ENCODE measurements around the gene NAP1L4. TPM values are rescaled to one million over a fixed set of nuclear protein-coding genes. Genes with fewer than 3 reads are reported as not detected.

Gene NAP1L4
- total and polyA plus RNA-seq, 4 donors = 56.3 to 191 (median 77.3) TPM

- TF ChIP-seq CTCF (IDR thresholded peaks at IDR 0.05; ENCODE audit: control extremely low read depth, extremely low read depth) = no peak
- no peak overlapping the region for H3K4me3 ChIP-seq
- H3K27me3 ChIP-seq (ENCODE audit: control insufficient read depth in 3 of 3, insufficient read depth in 3 of 3, low read length in 2 of 3) = peaks cover 0 to 29% (median 19%) of the 10 kb centered on the region in 3 donors
- H3K9ac ChIP-seq (ENCODE audit: insufficient read depth in 1 of 2, low read length in 2 of 2) = no peak overlapping the region
- H3K36me3 ChIP-seq (ENCODE audit: control insufficient read depth in 4 of 4, insufficient read depth in 4 of 4, low read length in 4 of 4) = no peaks in the 10 kb centered on the region
- DNase-seq (no peak), ATAC-seq (ENCODE audit: insufficient read depth, low FRiP score) (no peak)
- 77 to 81% methylated on average over 4 of the region's 4 CpGs for WGBS, 2 donors
- H3K27ac ChIP-seq (ENCODE audit: low read depth in 1 of 2, low read length in 1 of 2) = no peak overlapping the region
- H3K4me1 ChIP-seq (ENCODE audit: control insufficient read depth in 5 of 5, insufficient read depth in 5 of 5, low read length in 5 of 5) = peaks cover 0 to 14% (median 0%) of the 10 kb centered on the region in 5 donors
- H3K9me3 ChIP-seq (ENCODE audit: control insufficient read depth in 4 of 4, insufficient read depth in 3 of 4, low read length in 3 of 4) = no peaks in the 10 kb centered on the region
These were observed 60.7 kb downstream of the NAP1L4 start for GRCh38 chr11:2931420-2931746.

GRCh38 chr11:2930704-2931419, 61.3 kb downstream of the NAP1L4 start:
- H3K9ac ChIP-seq (ENCODE audit: insufficient read depth in 1 of 2, low read length in 2 of 2) = no peak overlapping the region
- peaks cover 0 to 14% (median 0%) of the 10 kb centered on the region in 5 donors for H3K4me1 ChIP-seq (ENCODE audit: control insufficient read depth in 5 of 5, insufficient read depth in 5 of 5, low read length in 5 of 5)
- peak; percentile 31 for TF ChIP-seq CTCF (IDR thresholded peaks at IDR 0.05; ENCODE audit: control extremely low read depth, extremely low read depth)
- no peaks in the 10 kb centered on the region for H3K36me3 ChIP-seq (ENCODE audit: control insufficient read depth in 4 of 4, insufficient read depth in 4 of 4, low read length in 4 of 4)
- peaks cover 0 to 29% (median 19%) of the 10 kb centered on the region in 3 donors for H3K27me3 ChIP-seq (ENCODE audit: control insufficient read depth in 3 of 3, insufficient read depth in 3 of 3, low read length in 2 of 3)
- peak overlapping the region in 1 of 2 donors; percentile 89 for H3K27ac ChIP-seq (ENCODE audit: low read depth in 1 of 2, low read length in 1 of 2)
- H3K9me3 ChIP-seq (ENCODE audit: control insufficient read depth in 4 of 4, insufficient read depth in 3 of 4, low read length in 3 of 4) = no peaks in the 10 kb centered on the region
- ATAC-seq (ENCODE audit: insufficient read depth, low FRiP score) (peak; percentile 64), DNase-seq (peak in 2 of 3 donors; percentile 62 to 70)
- WGBS, 2 donors = 46 to 50% methylated on average over 21 of the region's 21 CpGs
- H3K4me3 ChIP-seq = no peak overlapping the region

- peaks cover 0 to 14% (median 0%) of the 10 kb centered on the region in 5 donors for H3K4me1 ChIP-seq (ENCODE audit: control insufficient read depth in 5 of 5, insufficient read depth in 5 of 5, low read length in 5 of 5)
- 5% methylated on average over 44 to 47 of the region's 47 CpGs for WGBS, 2 donors
- ATAC-seq (ENCODE audit: insufficient read depth, low FRiP score) (peak; percentile 6), DNase-seq (no peak)
- peak overlapping the region; percentile 14 for H3K4me3 ChIP-seq
- H3K27ac ChIP-seq (ENCODE audit: low read depth in 1 of 2, low read length in 1 of 2) = peak overlapping the region in 1 of 2 donors; percentile 89
- no peaks in the 10 kb centered on the region for H3K36me3 ChIP-seq (ENCODE audit: control insufficient read depth in 4 of 4, insufficient read depth in 4 of 4, low read length in 4 of 4)
- TF ChIP-seq CTCF (IDR thresholded peaks at IDR 0.05; ENCODE audit: control extremely low read depth, extremely low read depth) = peak; percentile 4
- peaks cover 0 to 29% (median 19%) of the 10 kb centered on the region in 3 donors for H3K27me3 ChIP-seq (ENCODE audit: control insufficient read depth in 3 of 3, insufficient read depth in 3 of 3, low read length in 2 of 3)
- H3K9me3 ChIP-seq (ENCODE audit: control insufficient read depth in 4 of 4, insufficient read depth in 3 of 4, low read length in 3 of 4) = no peaks in the 10 kb centered on the region
- no peak overlapping the region for H3K9ac ChIP-seq (ENCODE audit: insufficient read depth in 1 of 2, low read length in 2 of 2)
These were observed 62.0 kb downstream of the NAP1L4 start for GRCh38 chr11:2929950-2930703.
